Stimulated activated CD8-positive, alpha-beta memory T cell treated with anti-CD3 and anti-CD28 coated beads, Interleukin-7, amount 100 ng/mL, for 48 hours (primary cell): Measurements from ENCODE around the gene ZDHHC19.
A peak's percentile ranks its signal among the peaks of the same experiment; 100 is the strongest.
"Not testable (repeated sequence)": the region's sequence is repeated elsewhere in the genome, so short reads cannot be mapped to it uniquely, and the experiment has no call there.

Source experiments
- DNase-seq, 2 donors: peaks; one replicate each; pipeline ENCODE4 v3.0.0-alpha.2; 2020; ENCODE audit warnings: low read depth in 1 of 2; ENCODE audit errors: extremely low read depth in 1 of 2

ZDHHC19 gene

DNA sequence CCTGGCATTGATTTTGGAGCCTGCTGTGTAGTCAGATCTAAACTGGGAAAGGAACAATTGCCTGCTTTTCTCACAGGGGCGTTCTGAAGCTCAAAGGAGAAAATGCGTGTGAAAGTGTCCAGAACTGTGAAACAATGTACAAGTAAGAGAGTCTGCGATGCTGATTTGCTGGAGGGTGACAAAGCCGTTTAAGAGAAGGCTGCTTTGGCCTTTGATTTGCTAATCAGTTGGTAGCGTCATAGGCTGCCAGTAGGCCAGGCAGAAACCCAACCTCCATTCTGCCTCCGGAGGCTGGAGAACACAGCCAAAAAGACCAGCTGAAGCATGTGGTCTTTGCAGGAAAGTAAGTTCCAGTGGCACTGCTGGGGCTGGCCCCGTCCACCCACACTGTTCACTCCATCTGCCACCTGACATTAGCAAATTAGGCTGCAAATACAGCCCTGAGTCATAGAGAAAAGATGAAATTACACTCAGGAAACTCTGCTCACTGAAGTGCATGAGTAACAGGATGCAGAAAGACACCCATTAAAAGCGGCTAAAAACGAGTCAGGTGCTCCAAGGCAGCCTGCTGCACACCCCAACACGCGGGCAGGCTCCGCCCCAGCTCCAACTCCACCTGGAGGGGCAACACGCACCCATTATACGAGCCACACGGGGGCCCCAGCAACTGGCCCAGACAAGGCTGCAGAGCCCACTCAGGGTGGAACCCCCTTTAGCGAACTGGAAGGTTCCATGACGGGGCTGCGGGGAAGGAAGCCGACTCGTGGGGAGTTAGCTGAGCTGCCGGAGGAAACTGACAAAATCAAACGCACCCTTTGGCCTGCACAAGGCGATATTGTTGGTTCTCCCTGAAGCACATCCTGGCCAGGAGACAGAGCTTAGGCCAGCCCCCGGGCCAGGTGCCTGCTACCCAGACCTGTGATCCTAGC is 31.6 kb downstream of the ZDHHC19 start:
- DNase-seq, result peak; percentile 85 to 93

DNA sequence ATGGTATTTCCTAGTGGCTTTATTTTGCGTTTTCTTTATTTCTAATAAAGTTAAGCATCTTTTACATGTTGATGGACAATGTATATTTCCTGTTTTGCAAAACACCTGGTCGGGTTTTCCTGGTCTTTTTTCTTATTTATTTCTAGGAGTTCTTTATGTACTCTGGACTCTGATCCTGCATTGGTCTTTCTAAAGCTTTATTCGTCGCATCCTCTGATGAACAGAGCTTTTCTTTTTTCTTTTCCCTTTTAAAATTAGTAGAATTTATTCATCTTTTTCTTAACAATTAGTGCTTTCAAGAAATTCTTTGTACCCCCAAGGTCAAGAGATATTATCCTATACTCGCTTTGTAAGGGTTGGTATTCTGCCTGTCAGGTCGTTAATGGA is 32.2 kb downstream of the ZDHHC19 start:
- no peak for DNase-seq

DNA sequence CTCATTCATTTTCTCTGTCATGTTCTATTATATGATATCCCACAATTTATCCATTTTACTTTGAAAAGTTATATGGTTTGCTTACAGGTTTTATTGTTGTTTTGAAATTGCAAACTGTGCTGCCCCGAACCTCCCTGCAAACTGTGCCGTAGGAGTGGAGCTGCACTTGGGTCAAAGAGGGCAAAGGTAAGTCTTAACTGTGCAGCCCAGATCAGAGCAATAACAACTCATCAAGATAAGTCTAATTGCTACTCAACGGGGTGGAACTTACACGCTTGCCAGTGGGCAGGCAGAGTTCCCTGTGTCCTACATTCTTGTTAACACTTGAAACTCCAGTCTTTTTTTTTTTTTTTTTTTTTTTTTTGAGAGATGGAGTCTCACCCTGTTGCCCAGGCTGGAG is 33.2 kb downstream of the ZDHHC19 start:
- DNase-seq, result no peak

DNA sequence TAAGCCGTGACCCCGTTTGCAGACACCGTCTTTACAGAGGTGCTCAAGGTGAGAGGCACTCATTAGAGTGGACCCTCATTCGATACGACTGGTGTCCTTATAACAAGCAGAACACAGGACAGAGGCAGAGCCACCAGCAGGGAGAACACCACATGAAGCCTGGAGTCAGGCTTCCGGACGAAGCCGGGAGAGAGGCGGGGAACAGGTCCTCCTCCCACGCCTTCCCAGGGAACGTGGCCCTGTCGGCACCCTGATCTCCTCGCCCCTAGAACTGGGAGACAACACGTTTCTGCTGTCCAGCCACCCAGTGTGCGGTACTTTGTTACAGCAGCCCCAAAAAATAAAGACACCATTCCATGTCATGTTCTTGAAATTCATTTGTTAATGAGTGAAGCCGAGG is 33.6 kb downstream of the ZDHHC19 start:
- DNase-seq, result no peak

DNA sequence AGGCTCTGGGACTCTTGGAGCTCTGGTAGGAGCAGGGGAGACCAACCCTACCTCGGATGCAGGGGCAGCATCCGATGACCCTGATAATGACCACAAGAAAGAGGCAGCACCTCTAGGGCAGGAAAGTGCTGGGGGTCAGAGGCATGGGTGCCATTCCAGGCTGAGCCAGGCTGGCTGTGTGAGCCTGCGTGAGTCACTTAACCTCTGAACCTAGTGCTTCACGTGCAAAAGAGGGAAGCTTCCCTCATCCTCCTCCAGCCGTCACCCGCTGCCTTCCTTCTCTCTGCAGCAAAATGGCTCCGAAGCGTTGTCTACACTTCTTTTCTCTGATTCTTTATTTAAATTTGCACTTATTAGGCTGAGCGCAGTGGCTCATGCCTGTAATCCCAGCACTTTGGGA is 35.5 kb downstream of the ZDHHC19 start:
- DNase-seq, result no peak

DNA sequence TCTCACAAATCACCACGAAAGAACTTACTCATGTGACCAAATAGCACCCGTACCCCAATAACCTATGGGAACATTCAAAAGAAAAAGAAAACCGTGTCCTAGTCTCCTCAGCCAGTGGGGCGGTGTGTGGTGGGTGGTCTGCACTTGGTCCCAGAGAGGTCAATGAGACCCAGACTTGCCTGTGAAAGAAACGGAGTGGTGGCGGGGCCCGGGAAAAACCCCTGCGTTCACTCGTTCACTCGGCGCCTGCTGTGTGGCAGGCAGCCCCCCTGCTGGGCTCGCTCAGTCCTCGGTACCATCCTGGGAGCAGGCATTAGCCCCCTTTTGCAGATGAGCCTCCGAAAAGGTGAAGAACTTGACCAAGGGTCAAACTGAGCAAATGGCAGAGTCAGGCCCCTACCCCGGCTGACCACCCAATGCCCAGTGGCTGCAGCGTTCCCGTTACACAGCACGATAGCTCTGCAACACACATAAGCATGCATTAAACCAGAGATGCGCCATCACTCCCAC is 36.0 kb downstream of the ZDHHC19 start:
- DNase-seq, result no peak

DNA sequence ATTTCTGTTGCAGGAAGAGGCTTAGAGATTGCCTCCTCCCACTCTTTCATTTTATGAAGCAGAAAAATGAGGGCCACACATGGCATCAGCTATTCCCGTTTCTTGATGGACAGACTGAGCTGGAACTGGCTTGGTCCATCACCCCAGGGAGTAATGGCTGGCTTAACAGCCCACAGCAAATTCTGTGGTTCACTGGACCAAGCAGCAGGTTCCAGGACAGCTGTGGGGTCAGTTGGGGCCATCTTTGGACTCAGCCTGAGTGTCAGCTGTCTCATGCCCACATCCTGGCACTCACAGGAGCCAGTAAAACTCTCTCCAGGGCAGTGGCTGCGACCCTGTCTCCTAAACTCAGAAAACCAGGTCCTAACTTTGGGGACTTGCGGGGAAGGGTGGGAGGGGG is 36.5 kb downstream of the ZDHHC19 start:
- DNase-seq, result no peak

DNA sequence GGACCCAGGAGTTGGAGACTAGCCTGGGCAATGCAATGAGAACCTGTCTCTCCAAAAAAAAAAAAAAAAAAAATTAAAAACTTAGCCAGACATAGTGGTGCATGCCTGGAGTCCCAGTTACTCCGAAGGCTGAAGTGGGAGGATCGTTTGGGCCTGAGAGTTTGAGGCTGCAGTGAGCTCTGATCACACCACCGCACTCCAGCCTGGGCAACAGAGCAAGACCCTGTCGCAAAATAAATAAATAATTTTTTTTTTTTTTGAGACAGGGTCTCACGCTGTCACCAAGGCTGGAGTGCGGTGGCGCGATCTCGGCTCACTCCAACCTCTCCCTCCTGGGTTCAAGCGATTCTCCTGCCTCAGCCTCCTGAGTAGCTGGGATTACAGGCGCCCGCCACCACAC is 40.9 kb downstream of the ZDHHC19 start:
- DNase-seq, result not testable (repeated sequence)

DNA sequence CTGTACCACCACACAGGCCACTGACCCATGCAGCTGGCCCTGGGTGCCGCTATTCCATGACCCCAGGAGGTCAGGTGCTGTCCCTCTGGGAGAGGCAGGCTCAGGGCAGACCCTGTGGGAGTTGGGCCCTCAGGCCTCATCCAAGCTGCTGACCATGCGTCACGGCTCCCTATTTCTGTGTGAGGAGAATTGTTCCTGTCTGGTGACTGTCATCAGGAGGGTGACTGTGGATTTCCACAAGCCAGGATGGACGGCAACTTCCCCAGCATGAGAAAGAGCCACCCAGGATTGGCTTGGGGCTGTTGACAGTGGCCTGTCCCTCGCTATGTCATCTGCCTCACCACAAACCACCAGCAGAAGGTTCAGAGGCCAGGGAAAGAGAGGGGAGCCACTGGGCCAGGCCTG is 41.4 kb downstream of the ZDHHC19 start:
- DNase-seq, result no peak

DNA sequence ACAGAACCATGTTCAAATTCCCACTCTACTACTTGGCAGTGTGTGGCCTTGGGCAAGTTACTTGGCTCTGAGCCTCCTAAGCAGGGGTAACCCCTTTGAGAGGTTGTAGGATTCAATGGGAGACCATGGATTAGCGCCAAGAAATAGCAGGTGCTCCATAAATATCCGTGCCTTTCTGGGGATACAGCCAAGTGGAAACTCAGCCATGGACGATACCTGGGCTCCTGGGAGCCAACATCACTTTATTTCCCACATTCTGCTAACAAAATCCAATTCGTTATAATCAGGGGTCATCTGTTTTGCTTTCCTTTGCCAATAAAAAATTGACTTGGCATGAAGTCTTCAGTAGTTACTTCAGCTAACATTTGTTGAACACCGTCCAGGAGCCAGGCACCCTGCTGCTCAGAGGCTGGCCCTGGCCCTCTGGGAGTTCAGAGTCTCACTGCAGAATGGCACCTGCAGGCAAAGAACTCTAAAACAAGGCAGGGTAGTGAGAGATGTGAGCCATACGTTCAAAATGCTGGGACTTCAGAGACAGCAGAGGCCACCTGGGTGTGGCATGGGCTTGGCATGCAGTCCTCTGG is 42.3 kb downstream of the ZDHHC19 start:
- no peak for DNase-seq

DNA sequence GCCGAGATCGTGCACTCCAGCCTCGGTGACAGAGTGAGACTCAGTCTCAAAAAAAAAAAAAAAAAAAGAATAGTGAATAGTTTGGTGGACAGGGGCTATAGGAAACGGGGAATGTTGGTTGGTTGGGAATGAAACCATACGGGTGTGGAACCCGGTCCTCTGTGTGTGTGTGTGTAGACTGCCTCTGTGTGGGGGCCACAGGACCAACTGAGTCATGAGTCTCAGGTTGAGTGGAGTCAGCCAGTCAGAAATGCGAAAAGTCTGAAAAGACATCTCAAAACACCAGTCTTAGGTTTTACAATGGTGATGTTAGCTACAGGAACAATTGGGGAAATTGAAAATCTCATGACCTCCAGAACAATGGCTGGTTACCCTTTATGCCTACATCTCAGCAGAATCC is 44.5 kb downstream of the ZDHHC19 start:
- no peak for DNase-seq

DNA sequence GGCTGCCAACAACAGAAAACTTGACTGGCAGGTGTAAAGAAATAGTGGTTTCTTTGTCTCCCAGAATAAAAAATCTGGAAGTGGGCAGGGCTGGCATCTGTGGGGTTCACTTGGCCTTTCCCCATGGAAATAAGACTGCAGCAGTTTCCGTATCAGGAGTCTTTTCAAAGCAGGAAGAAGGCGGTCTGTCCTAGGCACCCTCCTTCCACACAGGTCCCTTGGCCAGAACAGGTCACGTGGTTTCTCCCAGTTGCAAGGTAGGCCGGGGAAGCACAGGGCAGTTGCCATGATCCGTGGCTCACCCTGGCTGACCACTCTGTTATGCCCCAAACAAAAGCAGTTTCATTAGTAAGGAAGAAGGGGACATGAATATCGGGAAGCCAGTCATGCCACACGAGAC is 45.4 kb downstream of the ZDHHC19 start:
- no peak for DNase-seq

DNA sequence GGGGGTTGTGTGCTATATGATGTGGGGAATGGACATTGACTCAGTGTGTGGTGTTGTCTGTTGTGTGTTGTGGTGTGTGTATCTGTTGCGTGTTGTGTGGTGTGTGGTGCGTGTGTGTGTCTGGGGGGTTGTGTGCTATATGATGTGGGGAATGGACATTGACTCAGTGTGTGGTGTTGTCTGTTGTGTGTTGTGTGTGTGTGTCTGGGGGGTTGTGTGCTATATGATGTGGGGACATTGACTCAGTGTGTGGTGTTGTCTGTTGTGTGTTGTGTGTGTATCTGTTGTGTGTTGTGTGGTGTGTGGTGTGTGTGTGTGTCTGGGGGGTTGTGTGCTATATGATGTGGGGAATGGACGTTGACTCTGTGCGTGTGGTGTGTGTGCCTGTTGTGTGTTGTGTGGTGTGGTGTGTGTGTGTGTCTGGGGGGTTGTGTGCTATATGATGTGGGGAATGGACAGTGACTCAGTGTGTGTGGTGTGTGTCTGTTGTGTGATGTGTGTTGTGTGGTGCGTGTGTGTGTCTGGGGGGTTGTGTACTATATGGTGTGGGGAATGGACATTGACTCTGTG is 46.1 kb downstream of the ZDHHC19 start:
- not testable (repeated sequence) for DNase-seq

DNA sequence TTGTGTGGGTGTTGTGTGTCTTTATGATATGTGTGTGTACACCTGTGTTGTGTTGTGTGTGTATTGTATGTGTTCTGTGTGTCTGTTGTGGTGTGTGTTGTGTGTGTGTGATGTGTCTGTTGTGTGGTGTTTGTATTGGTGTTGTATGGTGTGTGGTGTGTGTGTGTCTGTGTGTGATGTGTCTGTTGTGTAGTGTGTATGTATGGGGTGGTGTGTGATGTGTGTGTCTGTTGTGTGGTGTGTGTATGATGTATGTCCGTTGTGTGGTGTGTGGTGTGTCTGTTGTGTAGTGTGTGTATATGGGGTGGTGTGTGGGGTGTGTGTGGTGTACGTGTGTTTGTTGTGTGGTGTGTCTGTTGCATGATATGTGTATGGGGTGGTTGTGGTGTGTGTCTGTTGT is 46.6 kb downstream of the ZDHHC19 start:
- no peak for DNase-seq

DNA sequence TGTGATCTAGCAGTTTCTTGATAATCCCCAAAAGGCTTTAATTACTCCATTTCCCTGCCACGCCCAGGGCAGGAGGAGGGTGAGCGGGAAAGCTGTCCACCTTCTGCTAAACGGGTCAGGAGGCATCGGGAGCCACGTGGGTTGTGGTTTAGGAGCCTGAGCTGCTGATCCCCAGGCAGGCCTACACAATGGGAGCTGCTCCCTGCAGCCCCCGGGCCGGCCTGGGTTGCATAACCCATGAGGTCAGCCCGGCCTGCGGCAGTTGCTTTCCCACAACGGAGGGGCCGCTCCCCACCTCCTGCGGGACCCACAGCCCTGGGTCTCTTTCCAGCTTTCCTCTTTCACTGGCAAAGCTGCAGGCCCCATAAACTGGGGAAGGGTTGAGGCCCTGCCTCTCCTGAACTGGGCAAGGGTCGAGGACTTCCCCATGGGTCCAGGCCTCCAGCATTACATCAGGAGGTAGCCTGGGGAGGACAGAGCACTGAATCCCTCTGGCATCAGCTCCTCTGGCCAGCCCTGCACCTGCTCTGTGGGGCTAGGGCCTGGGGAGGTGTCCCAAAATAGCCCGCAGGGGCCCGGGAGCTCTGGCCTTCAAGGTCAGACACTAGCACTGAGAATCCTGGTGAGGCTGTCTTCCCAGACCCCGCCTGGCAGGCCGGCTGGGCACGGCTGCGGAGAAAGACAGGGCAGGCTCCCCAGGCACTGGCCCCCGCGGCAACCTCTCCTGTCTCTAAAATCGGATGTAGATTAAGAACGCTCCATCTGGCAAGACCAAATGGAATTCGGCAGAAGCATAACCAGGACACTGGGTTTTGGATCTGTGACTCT is 47.3 kb downstream of the ZDHHC19 start:
- no peak for DNase-seq

DNA sequence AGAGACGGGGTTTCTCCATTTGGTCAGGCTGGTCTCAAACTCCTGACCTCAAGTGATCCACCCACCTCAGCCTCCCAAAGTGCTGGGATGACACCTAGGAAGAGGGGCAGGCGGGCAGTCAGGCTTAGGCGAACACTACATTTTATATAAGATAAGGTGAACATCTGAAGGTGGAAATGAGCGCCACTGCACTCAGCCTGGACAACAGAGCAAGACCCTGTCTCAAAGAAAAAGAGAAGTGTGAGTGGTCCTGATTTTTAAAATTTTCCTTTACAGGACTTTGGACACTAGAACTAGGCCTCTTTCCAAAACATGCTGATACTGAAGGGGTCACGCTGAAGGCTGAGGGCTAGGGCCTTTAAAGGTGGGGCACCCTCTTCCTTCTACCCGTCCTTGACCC is 48.0 kb downstream of the ZDHHC19 start:
- no peak for DNase-seq

DNA sequence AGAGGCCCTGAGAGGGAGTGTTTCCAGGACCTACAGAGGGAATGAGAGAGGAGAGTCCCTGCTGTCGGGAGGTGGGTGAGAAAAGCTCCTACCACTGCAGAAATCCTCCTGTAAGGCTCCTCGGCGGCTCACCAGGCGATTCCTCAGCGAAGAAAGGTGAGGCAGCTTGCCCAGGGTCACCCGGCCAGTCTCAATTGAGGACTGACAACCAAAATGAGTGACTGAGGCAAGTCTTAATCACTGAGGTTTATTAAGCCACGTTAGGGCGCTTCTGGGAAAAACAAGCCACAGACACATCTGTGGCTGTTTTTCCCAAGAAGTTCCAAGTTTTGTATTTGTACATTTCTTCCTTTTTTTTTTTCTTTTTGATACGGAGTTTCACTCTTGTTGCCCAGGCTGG is 48.5 kb downstream of the ZDHHC19 start:
- no peak for DNase-seq

DNA sequence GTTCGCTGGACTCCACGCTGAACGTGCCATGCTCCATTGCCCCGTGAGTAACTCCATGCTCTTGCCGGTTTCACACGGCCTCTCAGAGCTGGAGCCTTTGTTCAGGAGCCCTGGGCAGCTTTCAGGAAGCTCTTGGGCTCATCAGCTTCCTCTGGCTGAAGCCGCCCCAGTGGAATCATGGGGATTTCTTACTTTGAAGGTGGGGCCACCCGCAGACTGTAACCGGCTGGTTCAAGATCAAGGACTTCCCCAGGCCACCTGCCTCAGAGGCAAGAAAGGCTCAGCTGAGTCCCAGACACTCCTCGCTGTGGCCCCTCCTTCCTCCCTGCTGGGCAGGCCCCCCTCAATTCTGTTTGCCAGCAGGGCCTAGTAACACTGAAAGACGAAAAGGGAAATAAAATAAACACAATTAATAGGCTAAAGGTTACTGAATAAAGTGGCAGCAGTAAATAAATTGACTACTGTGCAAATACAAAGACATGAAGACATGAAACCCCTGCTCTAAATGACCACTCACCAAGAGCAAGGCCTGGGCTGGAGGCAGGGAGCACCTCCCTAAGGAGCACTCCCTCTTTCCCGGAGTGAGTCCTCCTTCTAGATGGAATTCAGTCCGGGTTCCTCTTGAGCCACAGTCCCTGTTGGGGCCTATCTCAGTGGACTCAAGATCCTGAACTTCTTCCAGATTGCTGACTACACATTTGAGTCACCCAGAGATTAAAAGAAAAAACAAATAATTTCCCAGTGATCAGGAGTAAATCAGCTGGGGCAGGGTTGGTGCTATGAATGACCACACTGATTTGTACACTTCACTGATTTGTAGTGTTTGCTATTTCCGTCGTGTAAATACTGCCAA is 51.0 kb downstream of the ZDHHC19 start:
- no peak for DNase-seq

DNA sequence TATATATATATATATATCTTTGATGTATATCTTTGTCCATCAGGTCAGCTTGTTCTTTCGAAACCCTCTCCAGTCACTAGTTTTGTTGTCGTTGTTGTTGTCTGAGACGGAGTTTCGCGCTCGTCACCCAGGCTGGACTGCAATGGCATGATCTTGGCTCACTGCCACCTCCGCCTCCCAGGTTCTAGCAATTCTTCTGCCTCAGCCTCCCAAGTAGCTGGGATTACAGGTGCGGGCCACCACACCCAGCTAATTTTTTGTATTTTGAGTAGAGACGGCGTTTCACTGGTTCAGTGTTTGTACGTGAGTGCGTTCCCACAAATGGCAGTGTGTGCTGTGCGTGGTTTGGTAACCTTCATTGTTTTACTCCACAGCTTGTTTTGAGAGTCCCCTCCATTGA is 51.7 kb downstream of the ZDHHC19 start:
- no peak for DNase-seq

DNA sequence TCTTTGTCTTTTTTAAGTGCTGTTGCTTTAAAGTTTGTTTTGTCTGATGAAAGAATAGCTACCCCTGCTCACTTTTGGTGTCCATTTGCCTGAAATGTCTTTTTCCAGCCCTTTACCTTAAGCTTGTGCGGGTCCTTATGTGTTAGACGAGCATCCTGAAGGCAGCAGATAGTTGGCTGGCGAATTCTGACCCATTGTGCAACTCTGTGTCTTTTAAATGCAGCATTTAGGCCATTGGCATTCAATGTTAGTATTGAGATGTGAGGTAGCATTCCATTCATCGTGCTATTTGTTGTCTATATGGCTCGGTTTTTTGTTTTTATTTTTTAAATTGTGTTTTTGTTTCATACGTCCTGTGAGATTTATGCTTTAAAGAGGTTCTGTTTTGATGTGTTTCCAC is 55.0 kb downstream of the ZDHHC19 start:
- no peak for DNase-seq
